ENCODE results near the gene MOCS1.

GRCh38 chr6:39951716-39952115 is 17.5 kb upstream of the MOCS1 start:
- TF ChIP-seq CTCF (IDR thresholded peaks at IDR 0.05) (no peak), POLR2A (IDR thresholded peaks at IDR 0.05) (no peak)
